ENCODE results near the gene NCK2. TPM values are rescaled to one million over a fixed set of nuclear protein-coding genes. Genes with fewer than 3 reads are reported as not detected.

Gene NCK2
- total RNA-seq, 1 donor from 2014 or later: 45.9 TPM

DNA sequence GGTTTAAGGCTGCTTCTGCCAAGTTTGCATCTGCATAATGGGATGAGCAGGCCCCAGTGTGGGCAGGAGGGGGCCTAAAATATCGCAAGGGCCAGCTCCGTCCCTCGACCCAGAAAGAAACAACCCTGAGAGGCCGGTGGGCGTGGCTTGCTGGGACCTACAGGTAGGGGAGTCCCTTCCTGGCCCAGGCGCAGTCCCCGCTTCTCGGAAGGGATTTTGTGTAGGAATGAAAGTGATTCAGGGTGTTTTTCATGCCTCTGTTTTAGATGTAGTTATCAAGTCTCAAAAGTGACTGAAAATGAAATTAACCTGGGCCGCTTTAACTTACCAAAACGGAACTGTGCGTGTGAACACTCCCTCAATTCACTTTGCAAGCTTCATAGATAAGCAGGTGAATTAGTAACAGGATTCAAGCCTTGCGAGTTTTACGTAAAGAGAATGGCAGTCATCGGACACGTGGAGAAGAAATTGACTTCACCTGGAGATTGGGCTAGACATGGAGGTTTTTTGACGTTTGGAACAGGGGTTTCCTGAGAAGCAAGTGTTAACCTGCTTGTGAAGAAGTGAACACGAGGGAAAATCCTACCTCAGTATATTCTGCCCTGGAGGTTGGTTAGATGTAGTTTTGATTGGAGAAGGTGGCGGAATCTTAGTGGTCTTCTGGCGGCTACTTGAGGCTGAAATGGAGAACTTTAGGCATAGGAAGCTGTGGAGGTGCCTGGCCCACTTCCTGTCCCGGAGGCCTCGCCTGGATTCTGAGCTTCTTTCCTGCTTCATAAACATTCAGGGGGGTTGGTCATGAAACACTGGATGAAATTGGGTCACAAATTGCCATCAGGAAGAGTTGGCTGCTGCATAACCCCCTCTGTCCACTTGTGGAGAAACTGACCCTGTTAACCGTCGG is 1.7 kb downstream of the NCK2 start:
- Histone ChIP-seq H3K4me3 (peak overlapping the region; percentile 70 to 87), H3K9me3 (no peaks in the 10 kb centered on the region), H3K36me3 (no peaks in the 10 kb centered on the region), H3K27me3 (no peaks in the 10 kb centered on the region), H3K4me1 (peaks cover 66% of the 10 kb centered on the region), H3K27ac (peak overlapping the region; percentile 89)
- TF ChIP-seq, protein P1, sequence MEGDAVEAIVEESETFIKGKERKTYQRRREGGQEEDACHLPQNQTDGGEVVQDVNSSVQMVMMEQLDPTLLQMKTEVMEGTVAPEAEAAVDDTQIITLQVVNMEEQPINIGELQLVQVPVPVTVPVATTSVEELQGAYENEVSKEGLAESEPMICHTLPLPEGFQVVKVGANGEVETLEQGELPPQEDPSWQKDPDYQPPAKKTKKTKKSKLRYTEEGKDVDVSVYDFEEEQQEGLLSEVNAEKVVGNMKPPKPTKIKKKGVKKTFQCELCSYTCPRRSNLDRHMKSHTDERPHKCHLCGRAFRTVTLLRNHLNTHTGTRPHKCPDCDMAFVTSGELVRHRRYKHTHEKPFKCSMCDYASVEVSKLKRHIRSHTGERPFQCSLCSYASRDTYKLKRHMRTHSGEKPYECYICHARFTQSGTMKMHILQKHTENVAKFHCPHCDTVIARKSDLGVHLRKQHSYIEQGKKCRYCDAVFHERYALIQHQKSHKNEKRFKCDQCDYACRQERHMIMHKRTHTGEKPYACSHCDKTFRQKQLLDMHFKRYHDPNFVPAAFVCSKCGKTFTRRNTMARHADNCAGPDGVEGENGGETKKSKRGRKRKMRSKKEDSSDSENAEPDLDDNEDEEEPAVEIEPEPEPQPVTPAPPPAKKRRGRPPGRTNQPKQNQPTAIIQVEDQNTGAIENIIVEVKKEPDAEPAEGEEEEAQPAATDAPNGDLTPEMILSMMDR (IDR thresholded peaks at IDR 0.05): no peak
- peak in 1 of 2 donors; percentile 16 for TF ChIP-seq POLR2AphosphoS5 (IDR thresholded peaks at IDR 0.05; ENCODE audit: insufficient read depth in 1 of 2, low read depth in 1 of 2)
- no peak for DNase-seq (ENCODE audit: extremely low spot score in 2 of 2)
- intact Hi-C loops (cut with DNase I): no loop called here

DNA sequence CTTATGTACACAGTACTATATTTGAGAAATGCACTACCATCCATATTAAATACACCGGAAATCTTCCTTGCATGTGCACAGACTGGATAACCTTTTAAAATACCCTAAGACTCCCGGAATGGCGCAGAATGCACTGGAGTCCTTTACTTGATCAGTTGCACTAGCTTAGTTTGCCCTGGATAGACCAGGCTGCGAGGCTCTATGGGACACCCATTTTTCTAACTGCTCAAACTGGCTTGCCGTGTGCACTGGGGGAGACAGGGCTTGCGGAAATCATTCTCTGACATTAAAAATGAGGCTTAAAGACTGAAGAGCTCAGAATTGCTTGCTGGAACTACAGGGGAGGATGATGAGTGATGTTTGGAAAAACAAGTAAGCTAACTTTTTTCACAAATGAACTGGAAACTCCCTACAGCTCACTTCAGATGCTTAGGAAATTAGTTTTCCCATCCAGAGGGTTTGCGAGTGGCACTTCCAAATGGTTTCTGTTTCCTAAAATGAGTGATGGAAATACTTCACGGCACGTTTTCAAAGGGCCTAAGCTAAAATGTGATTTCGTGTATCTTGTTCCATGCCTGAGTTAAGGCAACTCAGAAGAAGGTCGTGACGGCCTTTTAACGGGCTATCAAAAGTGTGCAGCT is 2.7 kb downstream of the NCK2 start:
- intact Hi-C loops (cut with DNase I): no loop called here
- peak overlapping the region; percentile 70 to 87 for H3K4me3 ChIP-seq
- peak overlapping the region; percentile 89 for H3K27ac ChIP-seq

DNA sequence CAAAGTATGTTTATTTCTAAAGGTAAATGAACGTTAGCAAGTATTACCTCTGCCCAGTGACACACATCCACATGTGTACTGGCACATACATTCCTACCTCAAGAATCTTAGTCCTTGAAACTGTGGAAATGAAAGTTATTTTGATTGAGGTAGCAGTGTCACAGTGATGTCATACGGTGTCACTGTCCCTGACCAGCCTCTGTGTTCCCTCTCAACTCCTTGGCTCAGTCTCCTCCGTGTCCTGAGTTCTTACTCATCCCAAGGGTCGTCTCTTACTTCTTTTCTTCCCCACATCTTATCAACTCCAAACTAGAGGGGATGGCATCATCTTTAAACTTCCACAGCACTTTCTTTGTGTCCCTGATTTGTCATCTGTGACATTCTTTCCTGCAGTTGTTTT is 3.3 kb downstream of the NCK2 start:
- DNase-seq (ENCODE audit: extremely low spot score in 2 of 2): no peak
- H3K27me3 ChIP-seq: no peaks in the 10 kb centered on the region
- peaks cover 0 to 3% of the 10 kb centered on the region in 2 donors for H3K36me3 ChIP-seq
- H3K4me3 ChIP-seq: peak overlapping the region in 1 of 2 donors; percentile 7
- intact Hi-C loops (cut with DNase I): no loop called here
- no peaks in the 10 kb centered on the region for H3K9me3 ChIP-seq
- peak overlapping the region; percentile 13 for H3K27ac ChIP-seq
- peaks cover 74% of the 10 kb centered on the region for H3K4me1 ChIP-seq
- TF ChIP-seq, protein P1 (IDR thresholded peaks at IDR 0.05): no peak
- TF ChIP-seq POLR2AphosphoS5 (IDR thresholded peaks at IDR 0.05; ENCODE audit: insufficient read depth in 1 of 2, low read depth in 1 of 2) (no peak), POLR2A (IDR thresholded peaks at IDR 0.05) (no peak)

More for the DNA sequence above, 2.7 kb downstream of the NCK2 start:
- Histone ChIP-seq H3K27me3 (no peaks in the 10 kb centered on the region), H3K9me3 (no peaks in the 10 kb centered on the region), H3K4me1 (peaks cover 74% of the 10 kb centered on the region), H3K36me3 (no peaks in the 10 kb centered on the region)
- TF ChIP-seq POLR2A (IDR thresholded peaks at IDR 0.05): no peak
- no peak for TF ChIP-seq POLR2AphosphoS5 (IDR thresholded peaks at IDR 0.05; ENCODE audit: insufficient read depth in 1 of 2, low read depth in 1 of 2)
- TF ChIP-seq, protein P1 (IDR thresholded peaks at IDR 0.05): no peak
- no peak for DNase-seq (ENCODE audit: extremely low spot score in 2 of 2)

DNA sequence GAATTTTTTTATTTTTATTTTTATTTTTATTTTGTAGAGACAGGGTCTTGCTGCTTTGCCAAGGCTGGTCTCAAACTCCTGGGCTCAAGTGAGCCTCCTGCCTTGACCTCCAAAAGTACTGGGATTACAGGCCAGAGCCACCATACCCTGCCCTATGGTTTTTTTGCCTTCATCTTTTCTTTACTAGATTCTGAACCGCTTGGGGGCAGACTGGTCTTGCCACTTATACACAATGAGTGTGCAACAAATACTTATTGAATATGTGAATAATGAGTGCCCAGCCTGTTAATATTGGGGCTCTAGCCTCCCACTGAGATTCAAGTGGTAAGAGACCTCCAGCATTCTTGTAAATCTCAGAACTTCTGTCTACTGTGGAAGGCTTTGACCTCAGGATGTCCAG is 3.9 kb downstream of the NCK2 start:
- Histone ChIP-seq H3K27ac (peak overlapping the region; percentile 13), H3K9me3 (no peaks in the 10 kb centered on the region), H3K36me3 (peaks cover 0 to 3% of the 10 kb centered on the region in 2 donors), H3K4me1 (peaks cover 77% of the 10 kb centered on the region), H3K27me3 (no peaks in the 10 kb centered on the region), H3K4me3 (peak overlapping the region in 1 of 2 donors; percentile 7)
- TF ChIP-seq POLR2A (IDR thresholded peaks at IDR 0.05) (no peak), POLR2AphosphoS5 (IDR thresholded peaks at IDR 0.05; ENCODE audit: insufficient read depth in 1 of 2, low read depth in 1 of 2) (no peak)
- TF ChIP-seq, protein P1 (IDR thresholded peaks at IDR 0.05): no peak
- DNase-seq (ENCODE audit: extremely low spot score in 2 of 2): no peak
- intact Hi-C loops (cut with DNase I): no loop called here

Measured in vagina (tissue), 2 donors.